H9 (cell line): ENCODE measurements around the gene TNNT2. TPM values are rescaled to one million over a fixed set of nuclear protein-coding genes. Genes with fewer than 3 reads are reported as not detected.

Experiments used
- DNase-seq: peaks from one replicate; pipeline ENCODE4 v3.0.0-alpha.2; 2017
- H2AFZ ChIP-seq: one replicate; pipeline ENCODE4 v1.6.1; 2013; ENCODE audit warnings: mild to moderate bottlenecking, low read length, control low read depth, moderate library complexity
- H2AK5ac ChIP-seq: 2 replicates; pipeline ENCODE4 v1.6.1; 2013; ENCODE audit warnings: low read length, control low read depth, mixed read lengths; ENCODE audit not compliant: insufficient read length
- H2BK120ac ChIP-seq: one replicate; pipeline ENCODE4 v1.6.1; 2013; ENCODE audit warnings: low read depth, mild to moderate bottlenecking, low read length, control low read depth, inconsistent platforms; ENCODE audit not compliant: poor library complexity, severe bottlenecking
- H2BK12ac ChIP-seq: 2 replicates; pipeline ENCODE4 v1.6.1; 2013; ENCODE audit warnings: low read length, control low read depth, mixed read lengths, low read depth; ENCODE audit not compliant: insufficient read length
- H2BK15ac ChIP-seq: 2 replicates; pipeline ENCODE4 v1.6.1; 2013; ENCODE audit warnings: low read depth, low read length, control low read depth
- H2BK20ac ChIP-seq: one replicate; pipeline ENCODE4 v1.6.1; 2013; ENCODE audit warnings: low read depth, mild to moderate bottlenecking, low read length, control low read depth, inconsistent platforms; ENCODE audit not compliant: poor library complexity, severe bottlenecking
- H2BK5ac ChIP-seq: 2 replicates; pipeline ENCODE4 v1.6.1; 2013; ENCODE audit warnings: low read length, control low read depth, mixed read lengths; ENCODE audit not compliant: insufficient read length
- H3K14ac ChIP-seq: 2 replicates; pipeline ENCODE4 v1.6.1; 2013; ENCODE audit warnings: low read length, control low read depth; ENCODE audit not compliant: insufficient read depth
- H3K18ac ChIP-seq: 2 replicates; pipeline ENCODE4 v1.6.1; 2013; ENCODE audit warnings: low read depth, mild to moderate bottlenecking, mixed read lengths, low read length, control low read depth; ENCODE audit not compliant: insufficient read length
- H3K23ac ChIP-seq: 2 replicates; pipeline ENCODE4 v1.6.1; 2013; ENCODE audit warnings: low read length, control low read depth, mixed read lengths, low read depth; ENCODE audit not compliant: insufficient read length
- H3K23me2 ChIP-seq: 2 replicates; pipeline ENCODE4 v1.6.1; 2013; ENCODE audit warnings: low read depth, mild to moderate bottlenecking, mixed read lengths, low read length, control low read depth; ENCODE audit not compliant: insufficient read length, poor library complexity, severe bottlenecking
- H3K27ac ChIP-seq: 2 replicates; pipeline ENCODE4 v1.5.1; 2013; ENCODE audit warnings: low read length, control low read depth, mixed read lengths, low read depth; ENCODE audit not compliant: insufficient read length
- H3K27me3 ChIP-seq: 2 replicates; pipeline ENCODE4 v1.6.1; 2013; ENCODE audit warnings: low read length, control low read depth, inconsistent platforms; ENCODE audit not compliant: insufficient read depth
- H3K4ac ChIP-seq: 2 replicates; pipeline ENCODE4 v1.6.1; 2013; ENCODE audit warnings: low read depth, mild to moderate bottlenecking, control low read depth, inconsistent platforms, low read length, moderate library complexity
- H3K4me1 ChIP-seq: 2 replicates; pipeline ENCODE4 v1.6.1; 2013; ENCODE audit warnings: low read length, control low read depth, inconsistent platforms; ENCODE audit not compliant: insufficient read depth
- H3K4me2 ChIP-seq: 2 replicates; pipeline ENCODE4 v1.6.1; 2013; ENCODE audit warnings: low read length, control low read depth, mixed read lengths; ENCODE audit not compliant: insufficient read length, insufficient read depth
- H3K56ac ChIP-seq: 2 replicates; pipeline ENCODE4 v1.6.1; 2013; ENCODE audit warnings: low read depth, mild to moderate bottlenecking, mixed read lengths, low read length, control low read depth; ENCODE audit not compliant: insufficient read length
- H3K79me1 ChIP-seq: 2 replicates; pipeline ENCODE4 v1.6.1; 2013; ENCODE audit warnings: low read depth, mild to moderate bottlenecking, moderate library complexity, low read length, control low read depth, inconsistent platforms; ENCODE audit not compliant: insufficient read depth, poor library complexity, severe bottlenecking
- H3K79me2 ChIP-seq: 2 replicates; pipeline ENCODE4 v1.6.1; 2013; ENCODE audit warnings: low read length, control low read depth, inconsistent platforms; ENCODE audit not compliant: insufficient read depth
- H3K9ac ChIP-seq: 2 replicates; pipeline ENCODE4 v1.6.1; 2013; ENCODE audit warnings: low read length, control low read depth, mixed read lengths; ENCODE audit not compliant: insufficient read length; ENCODE audit errors: extremely low read depth
- H3K9me3 ChIP-seq: one replicate; pipeline ENCODE4 v1.6.1; 2013; ENCODE audit warnings: low read depth, low read length, inconsistent platforms; ENCODE audit not compliant: control insufficient read depth
- H3T11ph ChIP-seq: one replicate; pipeline ENCODE4 v1.6.1; 2013; ENCODE audit warnings: mild to moderate bottlenecking, low read length, control low read depth, inconsistent platforms
- H4K20me1 ChIP-seq: one replicate; pipeline ENCODE4 v1.6.1; 2013; ENCODE audit not compliant: control insufficient read depth, insufficient read length, insufficient read depth
- H4K5ac ChIP-seq: 2 replicates; pipeline ENCODE4 v1.6.1; 2013; ENCODE audit warnings: low read depth, mild to moderate bottlenecking, mixed read lengths, low read length, control low read depth; ENCODE audit not compliant: insufficient read length
- H4K8ac ChIP-seq: replicated peaks from 2 replicates; pipeline ENCODE4 v1.6.1; 2013; ENCODE audit warnings: low read length, control low read depth, mixed read lengths, low read depth; ENCODE audit not compliant: insufficient read length
- H4K91ac ChIP-seq: 2 replicates; pipeline ENCODE4 v1.6.1; 2013; ENCODE audit warnings: low read depth, mild to moderate bottlenecking, moderate library complexity, mixed read lengths, low read length, control low read depth; ENCODE audit not compliant: insufficient read length
- H3K27ac Mint-ChIP-seq, 3 experiments: 2 replicates in 2 of 3; 3 replicates in 1 of 3; pipeline ENCODE4 v1.8.0; 2020 to 2021; ENCODE audit warnings: mixed read lengths in 3 of 3, mild to moderate bottlenecking in 1 of 3, moderate library complexity in 1 of 3
- H3K27me3 Mint-ChIP-seq: 2 replicates; pipeline ENCODE4 v1.8.0; 2021; ENCODE audit warnings: low read depth, mild to moderate bottlenecking, moderate library complexity, mixed read lengths
- H3K36me3 Mint-ChIP-seq, 3 experiments: 2 replicates in 2 of 3; 3 replicates in 1 of 3; pipeline ENCODE4 v1.8.0; 2020 to 2021; ENCODE audit warnings: low read depth in 3 of 3, mixed read lengths in 3 of 3; ENCODE audit not compliant: insufficient read depth in 1 of 3
- H3K4me1 Mint-ChIP-seq, 2 experiments: 2 replicates each; pipeline ENCODE4 v1.8.0; 2020; ENCODE audit warnings: mixed read lengths in 2 of 2
- H3K4me3 Mint-ChIP-seq, 2 experiments: 2 replicates in 1 of 2; 3 replicates in 1 of 2; pipeline ENCODE4 v1.8.0; 2020 to 2021; ENCODE audit warnings: mild to moderate bottlenecking in 2 of 2, mixed read lengths in 2 of 2, moderate library complexity in 1 of 2
- H3K9me3 Mint-ChIP-seq, 2 experiments: 2 replicates in 1 of 2; 3 replicates in 1 of 2; pipeline ENCODE4 v1.8.0; 2020; ENCODE audit warnings: mild to moderate bottlenecking in 2 of 2, mixed read lengths in 2 of 2, moderate library complexity in 1 of 2
- WGBS: extraction: QIAGEN DNeasy Blood & Tissue Kit; methylation state at CpG from one replicate; pipeline ENCODE4 v1.1.7; 2013; ENCODE audit warnings: missing lambda C conversion rate, low lambda C conversion rate, mixed read lengths; ENCODE audit not compliant: insufficient read length; ENCODE audit errors: extremely low coverage; 5-methylcytosine and 5-hydroxymethylcytosine counted together
- total RNA-seq: library from RNA; stranded (reverse); gene quantifications from 2 replicates; pipeline ENCODE4 v1.2.1, GENCODE V29; 2021
- TF ChIP-seq, protein P1 (sequence below): fragments of 200-600 bp; sonication (generic); conservative IDR thresholded peaks from 3 replicates; pipeline ENCODE4 v1.8.0; 2021; ENCODE audit warnings: antibody characterized with exemption, mild to moderate bottlenecking

The TNNT2 gene
- total RNA-seq, 1 experiment from 2014 or later, result 8.6 TPM

- H3K23ac ChIP-seq, result no peak overlapping the region
- no peak overlapping the region for H3K4me3 Mint-ChIP-seq
- no peaks in the 10 kb centered on the region for H3K79me1 ChIP-seq
- no peaks in the 10 kb centered on the region for H4K20me1 ChIP-seq
- H3K9ac ChIP-seq, result no peak overlapping the region
- no peak overlapping the region for H3K18ac ChIP-seq
- no peak for DNase-seq
- no peak overlapping the region for H2BK120ac ChIP-seq
- H4K91ac ChIP-seq, result no peak overlapping the region
- no peak overlapping the region for H3K4ac ChIP-seq
- H2BK5ac ChIP-seq, result no peak overlapping the region
- H3K4me1 Mint-ChIP-seq, result peaks cover 21 to 38% of the 10 kb centered on the region in 2 experiments
- no peak overlapping the region for H3T11ph ChIP-seq
- H3K56ac ChIP-seq, result no peak overlapping the region
- H3K14ac ChIP-seq, result no peak overlapping the region
- no peaks in the 10 kb centered on the region; the same call in 1 of the 2 replicates for H3K27me3 ChIP-seq
- H3K79me2 ChIP-seq, result no peaks in the 10 kb centered on the region; the same call in 1 of the 2 replicates
- no peak overlapping the region for H4K5ac ChIP-seq
- no peak overlapping the region for H2BK12ac ChIP-seq
- no peaks in the 10 kb centered on the region; the same call in 1 of the 2 replicates for H3K4me1 ChIP-seq
- H3K27ac ChIP-seq, result no peak overlapping the region
- H4K8ac ChIP-seq, result no peak overlapping the region
- no peaks in the 10 kb centered on the region for H3K36me3 Mint-ChIP-seq
- H3K4me2 ChIP-seq, result no peak overlapping the region
- no peaks in the 10 kb centered on the region for H3K23me2 ChIP-seq
- no peak overlapping the region for H3K27ac Mint-ChIP-seq
- TF ChIP-seq, protein P1, sequence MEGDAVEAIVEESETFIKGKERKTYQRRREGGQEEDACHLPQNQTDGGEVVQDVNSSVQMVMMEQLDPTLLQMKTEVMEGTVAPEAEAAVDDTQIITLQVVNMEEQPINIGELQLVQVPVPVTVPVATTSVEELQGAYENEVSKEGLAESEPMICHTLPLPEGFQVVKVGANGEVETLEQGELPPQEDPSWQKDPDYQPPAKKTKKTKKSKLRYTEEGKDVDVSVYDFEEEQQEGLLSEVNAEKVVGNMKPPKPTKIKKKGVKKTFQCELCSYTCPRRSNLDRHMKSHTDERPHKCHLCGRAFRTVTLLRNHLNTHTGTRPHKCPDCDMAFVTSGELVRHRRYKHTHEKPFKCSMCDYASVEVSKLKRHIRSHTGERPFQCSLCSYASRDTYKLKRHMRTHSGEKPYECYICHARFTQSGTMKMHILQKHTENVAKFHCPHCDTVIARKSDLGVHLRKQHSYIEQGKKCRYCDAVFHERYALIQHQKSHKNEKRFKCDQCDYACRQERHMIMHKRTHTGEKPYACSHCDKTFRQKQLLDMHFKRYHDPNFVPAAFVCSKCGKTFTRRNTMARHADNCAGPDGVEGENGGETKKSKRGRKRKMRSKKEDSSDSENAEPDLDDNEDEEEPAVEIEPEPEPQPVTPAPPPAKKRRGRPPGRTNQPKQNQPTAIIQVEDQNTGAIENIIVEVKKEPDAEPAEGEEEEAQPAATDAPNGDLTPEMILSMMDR, result no peak
- no peak overlapping the region for H2BK15ac ChIP-seq
- no CpG with 5 or more reads among the region's 8 CpGs for WGBS
- H3K27me3 Mint-ChIP-seq, result peaks cover 48% of the 10 kb centered on the region
- no peak overlapping the region for H2AK5ac ChIP-seq
- no peak overlapping the region for H2AFZ ChIP-seq
- H3K9me3 ChIP-seq, result no peaks in the 10 kb centered on the region
- no peaks in the 10 kb centered on the region for H3K9me3 Mint-ChIP-seq
- no peak overlapping the region for H2BK20ac ChIP-seq
Observed at GRCh38 chr1:201311356-201312011, 66.0 kb downstream of the TNNT2 start.
